OCI-LY1 (cell line): ENCODE results near the gene FTO.

Experiments used
- H2AFZ ChIP-seq: fragments of 200-600 bp; sonication (generic), shearing (Covaris generic); 2 replicates; pipeline ENCODE4 v1.6.0; 2014; ENCODE audit warnings: antibody characterized with exemption, mild to moderate bottlenecking, low read length
- H3F3A ChIP-seq: fragments of 200-600 bp; sonication (generic), shearing (Covaris generic); 2 replicates; pipeline ENCODE4 v1.6.0; 2014; ENCODE audit warnings: mild to moderate bottlenecking, antibody characterized with exemption, low read length, moderate library complexity; ENCODE audit not compliant: insufficient read depth
- H3K27ac ChIP-seq: fragments of 200-600 bp; sonication (generic); 2 replicates; pipeline ENCODE4 v1.5.1; 2014; ENCODE audit warnings: low read length, mixed run types, mild to moderate bottlenecking, low read depth; ENCODE audit not compliant: poor library complexity, severe bottlenecking
- H3K27me3 ChIP-seq: fragments of 200-600 bp; sonication (generic); 2 replicates; pipeline ENCODE4 v1.6.0; 2014; ENCODE audit warnings: antibody characterized with exemption, mild to moderate bottlenecking, low read length, moderate library complexity; ENCODE audit not compliant: insufficient read depth
- H3K36me3 ChIP-seq: fragments of 200-600 bp; sonication (generic); 2 replicates; pipeline ENCODE4 v1.6.1; 2014; ENCODE audit warnings: mild to moderate bottlenecking, antibody characterized with exemption, low read length, moderate library complexity, mixed read lengths; ENCODE audit not compliant: insufficient read depth
- H3K4me1 ChIP-seq: fragments of 200-600 bp; sonication (generic); 2 replicates; pipeline ENCODE4 v1.5.1; 2014; ENCODE audit warnings: mild to moderate bottlenecking, low read length, moderate library complexity; ENCODE audit not compliant: insufficient read depth, severe bottlenecking
- H3K4me2 ChIP-seq: fragments of 200-600 bp; sonication (generic), shearing (Covaris generic); 2 replicates; pipeline ENCODE4 v1.6.1; 2014; ENCODE audit warnings: low read length
- H3K4me3 ChIP-seq: fragments of 200-600 bp; sonication (generic); 2 replicates; pipeline ENCODE4 v1.5.1; 2014; ENCODE audit warnings: low read length, low read depth, mild to moderate bottlenecking, mixed read lengths; ENCODE audit not compliant: poor library complexity, severe bottlenecking
- H3K79me2 ChIP-seq: fragments of 200-600 bp; shearing (Covaris generic); 2 replicates; pipeline ENCODE4 v1.6.1; 2016; ENCODE audit warnings: mixed run types, low read length, mixed read lengths; ENCODE audit not compliant: insufficient read depth
- H3K9ac ChIP-seq: fragments of 200-600 bp; sonication (generic), shearing (Covaris generic); 2 replicates; pipeline ENCODE4 v1.6.1; 2014; ENCODE audit warnings: mild to moderate bottlenecking, low read length, mixed read lengths
- H3K9me2 ChIP-seq: fragments of 200-600 bp; sonication (generic), shearing (Covaris generic); 2 replicates; pipeline ENCODE4 v1.6.1; 2014; ENCODE audit warnings: low read depth, mild to moderate bottlenecking, low read length, mixed read lengths
- H3K9me3 ChIP-seq: fragments of 200-600 bp; shearing (Covaris generic); 2 replicates; pipeline ENCODE4 v1.6.1; 2014; ENCODE audit warnings: low read length, mixed read lengths
- H4K20me1 ChIP-seq: fragments of 200-600 bp; sonication (generic), shearing (Covaris generic); 2 replicates; pipeline ENCODE4 v1.6.0; 2016; ENCODE audit warnings: mild to moderate bottlenecking, low read length; ENCODE audit not compliant: insufficient read depth
- CTCF ChIP-seq: fragments of 200-600 bp; sonication (generic), shearing (Covaris generic); IDR thresholded peaks from 2 replicates; pipeline ENCODE4 v1.5.1; 2017; ENCODE audit warnings: mild to moderate bottlenecking, antibody characterized with exemption, low read length, moderate library complexity, mixed read lengths
- EZH2 ChIP-seq: fragments of 200-600 bp; sonication (generic), shearing (Covaris generic); IDR thresholded peaks from 2 replicates; pipeline ENCODE4 v1.8.0; 2017; ENCODE audit warnings: borderline replicate concordance, mixed run types, mild to moderate bottlenecking, antibody characterized with exemption, low read length, moderate library complexity, mixed read lengths

The FTO gene

GRCh38 chr16:54193013-54193664 is 489.2 kb downstream of the FTO start:
- H3K4me3 ChIP-seq, result peak overlapping the region; percentile 27
- no peaks in the 10 kb centered on the region for H3K79me2 ChIP-seq
- TF ChIP-seq CTCF, result no peak
- no peak for TF ChIP-seq EZH2
- H3K4me1 ChIP-seq, result no peaks in the 10 kb centered on the region
- H4K20me1 ChIP-seq, result no peaks in the 10 kb centered on the region
- H2AFZ ChIP-seq, result peak overlapping the region; percentile 22; the same call in 1 of the 2 replicates
- no peaks in the 10 kb centered on the region for H3F3A ChIP-seq
- H3K27me3 ChIP-seq, result 0 out of 2 replicates have a peak, but pooled peaks cover 3% of the 10 kb centered on the region
- H3K36me3 ChIP-seq, result no peaks in the 10 kb centered on the region
- peak overlapping the region; percentile 56 for H3K4me2 ChIP-seq
- H3K9me2 ChIP-seq, result no peaks in the 10 kb centered on the region
- no peak overlapping the region; the same call in 1 of the 2 replicates for H3K9ac ChIP-seq
- no peak overlapping the region for H3K27ac ChIP-seq
- H3K9me3 ChIP-seq, result no peaks in the 10 kb centered on the region

- no peaks in the 10 kb centered on the region for H3K79me2 ChIP-seq
- no peaks in the 10 kb centered on the region for H3F3A ChIP-seq
- H4K20me1 ChIP-seq, result no peaks in the 10 kb centered on the region
- H3K36me3 ChIP-seq, result no peaks in the 10 kb centered on the region
- no peaks in the 10 kb centered on the region for H3K4me1 ChIP-seq
- no peaks in the 10 kb centered on the region for H3K9me2 ChIP-seq
- H3K9ac ChIP-seq, result peak overlapping the region; percentile 23; the same call in 1 of the 2 replicates
- peak overlapping the region; percentile 67; the same call in 1 of the 2 replicates for H2AFZ ChIP-seq
- H3K27ac ChIP-seq, result no peak overlapping the region
- H3K4me2 ChIP-seq, result peak overlapping the region; percentile 56
- no peaks in the 10 kb centered on the region for H3K9me3 ChIP-seq
- H3K4me3 ChIP-seq, result peak overlapping the region; percentile 27
- TF ChIP-seq EZH2 (no peak), CTCF (peak; percentile 90)
- H3K27me3 ChIP-seq, result 0 out of 2 replicates have a peak, but pooled peaks cover 3% of the 10 kb centered on the region
These were observed 489.8 kb downstream of the FTO start for GRCh38 chr16:54193665-54194333.

GRCh38 chr16:54194334-54194743 is 490.4 kb downstream of the FTO start:
- H3K79me2 ChIP-seq, result no peaks in the 10 kb centered on the region
- H3K27me3 ChIP-seq, result 0 out of 2 replicates have a peak, but pooled peaks cover 3% of the 10 kb centered on the region
- H3K4me3 ChIP-seq, result no peak overlapping the region
- TF ChIP-seq CTCF, result no peak
- TF ChIP-seq EZH2, result no peak
- no peaks in the 10 kb centered on the region for H3K9me3 ChIP-seq
- no peak overlapping the region for H3K9ac ChIP-seq
- H3K36me3 ChIP-seq, result no peaks in the 10 kb centered on the region
- no peaks in the 10 kb centered on the region for H3F3A ChIP-seq
- H3K4me1 ChIP-seq, result no peaks in the 10 kb centered on the region
- no peaks in the 10 kb centered on the region for H4K20me1 ChIP-seq
- no peak overlapping the region for H3K27ac ChIP-seq
- no peak overlapping the region for H2AFZ ChIP-seq
- H3K4me2 ChIP-seq, result no peak overlapping the region
- H3K9me2 ChIP-seq, result no peaks in the 10 kb centered on the region
